RWPE1 (cell line): ENCODE data around the gene TMEM184B.

ENCODE experiments used
- CTCF ChIA-PET: fragments of 350-600 bp; sonication (Branson Sonifier 250); formaldehyde crosslinking; extraction: SDS; loops from one replicate; lab custom pipeline; 2021; lab: Yijun Ruan, JAX
- POLR2A ChIA-PET: fragments of 400-600 bp; formaldehyde crosslinking; extraction: SDS; loops from one replicate; lab custom pipeline; 2020; ENCODE audit warnings: antibody characterized with exemption; ENCODE audit not compliant: low non-redundant PET; lab: Yijun Ruan, JAX
- DNase-seq: peaks from one replicate; pipeline ENCODE4 v3.0.0; 2012; ENCODE audit warnings: low spot score
- H3K27ac ChIP-seq: fragments of 450-650 bp; 2 replicates; pipeline ENCODE4 v1.5.1; 2017
- CTCF ChIP-seq: fragments of 450-650 bp; conservative IDR thresholded peaks from 2 replicates; pipeline ENCODE4 v1.5.1; 2017; ENCODE audit warnings: low read depth, mild to moderate bottlenecking

Gene TMEM184B

GRCh38 chr22:38212442-38212841 is 60.4 kb downstream of the TMEM184B start:
- ChIA-PET POLR2A (no interaction called here), CTCF (no interaction called here)
- peak overlapping the region; percentile 46 for H3K27ac ChIP-seq
- TF ChIP-seq CTCF = no peak
- no peak for DNase-seq

- ChIA-PET CTCF (no interaction called here), POLR2A (no interaction called here)
- peak overlapping the region; percentile 46 for H3K27ac ChIP-seq
- no peak for TF ChIP-seq CTCF
- DNase-seq = no peak
Observed at GRCh38 chr22:38211556-38211955, 61.3 kb downstream of the TMEM184B start.

- ChIA-PET CTCF (no interaction called here), POLR2A (no interaction called here)
- H3K27ac ChIP-seq = peak overlapping the region; percentile 44
- DNase-seq = no peak
- no peak for TF ChIP-seq CTCF
Observed at GRCh38 chr22:38208551-38208968, 64.2 kb downstream of the TMEM184B start.

- no peak for DNase-seq
- no peak for TF ChIP-seq CTCF
- peak overlapping the region; percentile 44 for H3K27ac ChIP-seq
- ChIA-PET POLR2A (no interaction called here), CTCF (no interaction called here)
Observed at GRCh38 chr22:38207898-38208432, 64.8 kb downstream of the TMEM184B start.

- CTCF ChIA-PET = no interaction called here
- no peak for DNase-seq
- POLR2A ChIA-PET = no interaction called here
- H3K27ac ChIP-seq = peak overlapping the region; percentile 95
- no peak for TF ChIP-seq CTCF
Observed at GRCh38 chr22:38205261-38206128, 67.3 kb downstream of the TMEM184B start.

- ChIA-PET CTCF (no interaction called here), POLR2A (no interaction called here)
- no peak for DNase-seq
- peak overlapping the region; percentile 95 for H3K27ac ChIP-seq
- no peak for TF ChIP-seq CTCF
Observed at GRCh38 chr22:38204784-38205183, 68.0 kb downstream of the TMEM184B start.
